Measurements from ENCODE around the gene FBXO39.

The FBXO39 gene

DNA sequence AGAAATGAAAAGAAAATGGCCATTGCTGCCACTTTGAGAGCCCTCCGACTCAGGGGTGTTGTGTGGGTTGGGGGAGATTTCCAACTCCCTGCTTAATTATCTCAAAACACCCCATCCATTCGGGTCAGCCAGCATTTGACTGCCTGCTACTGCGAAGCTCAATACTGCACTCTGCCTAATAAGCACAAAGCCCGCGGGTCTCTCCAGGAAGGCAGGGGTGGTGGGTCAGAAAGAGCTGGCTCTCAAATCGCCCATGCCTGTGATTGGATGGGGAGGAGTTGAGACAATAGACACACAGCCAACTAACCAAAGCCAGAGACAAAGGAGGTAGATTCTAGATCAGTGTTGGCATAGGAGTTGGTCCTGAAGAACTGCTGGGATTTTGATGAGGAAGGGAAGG, 22.5 kb upstream of the FBXO39 start:
- Histone ChIP-seq H3K9ac (ENCODE audit: low read length) (no peak overlapping the region), H3K4me2 (ENCODE audit: low read depth, low read length, poor library complexity, severe bottlenecking) (no peak overlapping the region)

DNA sequence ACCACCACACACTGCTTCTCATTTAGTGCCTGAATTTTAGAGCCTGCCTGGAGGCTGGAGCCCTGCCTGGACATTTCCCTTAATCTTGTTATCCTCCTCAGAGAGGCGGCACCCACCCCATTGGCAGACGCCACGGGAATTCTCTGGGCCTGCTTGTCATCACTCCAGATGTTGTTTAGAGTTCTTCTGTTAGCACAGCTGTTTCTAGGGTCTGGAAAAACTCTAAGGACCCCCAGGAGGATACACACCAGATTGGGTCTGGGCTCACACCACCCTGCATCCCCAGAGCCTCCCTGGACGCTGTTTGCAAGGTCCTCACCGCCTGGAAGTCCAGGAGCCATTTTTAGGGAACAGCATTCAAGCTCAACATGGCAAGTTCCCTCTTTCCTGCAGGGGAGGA, 20.7 kb upstream of the FBXO39 start:
- Histone ChIP-seq H3K79me2 (ENCODE audit: insufficient read depth, low read length) (no peaks in the 10 kb centered on the region), H3K27ac (ENCODE audit: low read depth, low read length) (no peak overlapping the region), H4K20me1 (ENCODE audit: low read depth, low read length) (no peaks in the 10 kb centered on the region), H3K4me3 (ENCODE audit: insufficient read depth, low read length, poor library complexity, severe bottlenecking) (no peak overlapping the region), H3K9me3 (ENCODE audit: insufficient read depth, low read length) (no peaks in the 10 kb centered on the region), H3K9me2 (replicated peaks; ENCODE audit: insufficient read depth, low read length) (no peaks in the 10 kb centered on the region), H3F3A (ENCODE audit: insufficient read depth) (no peaks in the 10 kb centered on the region), H2AFZ (ENCODE audit: low read depth, low read length, severe bottlenecking) (no peak overlapping the region), H3K9ac (ENCODE audit: low read length) (no peak overlapping the region), H3K27me3 (ENCODE audit: low read length) (no peaks in the 10 kb centered on the region), H3K36me3 (ENCODE audit: low read length) (no peaks in the 10 kb centered on the region), H3K4me2 (ENCODE audit: low read depth, low read length, poor library complexity, severe bottlenecking) (no peak overlapping the region)
- TF ChIP-seq CTCF (IDR thresholded peaks at IDR 0.05; ENCODE audit: insufficient read depth, low read length, poor library complexity, severe bottlenecking) (no peak), EZH2phosphoT487 (conservative IDR thresholded peaks at IDR 0.05; ENCODE audit: low read length) (no peak)

More for the DNA sequence above, 22.5 kb upstream of the FBXO39 start:
- Histone ChIP-seq H3F3A (ENCODE audit: insufficient read depth) (no peaks in the 10 kb centered on the region), H3K4me3 (ENCODE audit: insufficient read depth, low read length, poor library complexity, severe bottlenecking) (no peak overlapping the region), H3K79me2 (ENCODE audit: insufficient read depth, low read length) (no peaks in the 10 kb centered on the region), H3K36me3 (ENCODE audit: low read length) (no peaks in the 10 kb centered on the region), H4K20me1 (ENCODE audit: low read depth, low read length) (no peaks in the 10 kb centered on the region), H3K27ac (ENCODE audit: low read depth, low read length) (no peak overlapping the region), H2AFZ (ENCODE audit: low read depth, low read length, severe bottlenecking) (no peak overlapping the region), H3K9me3 (ENCODE audit: insufficient read depth, low read length) (no peaks in the 10 kb centered on the region), H3K9me2 (replicated peaks; ENCODE audit: insufficient read depth, low read length) (no peaks in the 10 kb centered on the region), H3K27me3 (ENCODE audit: low read length) (no peaks in the 10 kb centered on the region)
- TF ChIP-seq EZH2phosphoT487 (conservative IDR thresholded peaks at IDR 0.05; ENCODE audit: low read length) (no peak), CTCF (IDR thresholded peaks at IDR 0.05; ENCODE audit: insufficient read depth, low read length, poor library complexity, severe bottlenecking) (no peak)

DNA sequence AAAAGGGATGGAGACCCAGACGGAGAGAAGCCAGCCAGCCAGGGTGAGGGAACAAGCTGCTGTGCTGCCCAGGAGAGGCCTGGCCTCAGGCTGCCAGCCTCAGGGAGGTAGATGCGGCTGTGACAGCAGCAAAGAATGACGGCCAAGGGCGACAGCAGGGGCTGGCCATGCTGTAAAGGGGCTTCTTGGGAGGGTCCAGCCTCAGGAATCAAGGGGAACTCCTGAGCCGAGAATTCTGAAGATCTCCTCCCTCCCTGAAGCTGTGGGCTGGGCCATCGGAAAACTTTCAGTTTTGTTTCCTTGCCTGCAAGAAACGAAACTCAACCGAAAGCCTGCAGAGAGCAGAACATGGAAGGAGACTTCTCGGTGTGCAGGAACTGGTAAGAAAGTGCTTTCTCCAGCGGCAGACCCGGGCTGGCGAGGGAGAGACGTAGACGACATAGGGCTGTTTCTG, 20.3 kb upstream of the FBXO39 start, which contains the start of gene XAF1:
Gene XAF1, plus strand, starts transcription at position 316 of the 454 bp plus-strand sequence. Its CDS starts 33 bp downstream, at position 349.
- Histone ChIP-seq H3K4me3 (ENCODE audit: insufficient read depth, low read length, poor library complexity, severe bottlenecking) (no peak within 1 kb of the TSS), H3K4me2 (ENCODE audit: low read depth, low read length, poor library complexity, severe bottlenecking) (peak within 1 kb of the TSS; percentile 8), H3K36me3 (ENCODE audit: low read length) (no peaks in the 10 kb centered on the region), H4K20me1 (ENCODE audit: low read depth, low read length) (no peaks in the 10 kb centered on the region), H3K9me2 (replicated peaks; ENCODE audit: insufficient read depth, low read length) (no peaks in the 10 kb centered on the region), H3F3A (ENCODE audit: insufficient read depth) (no peaks in the 10 kb centered on the region), H3K9ac (ENCODE audit: low read length) (no peak within 1 kb of the TSS), H3K27ac (ENCODE audit: low read depth, low read length) (no peak within 1 kb of the TSS), H3K79me2 (ENCODE audit: insufficient read depth, low read length) (no peaks in the 10 kb centered on the region), H3K9me3 (ENCODE audit: insufficient read depth, low read length) (no peaks in the 10 kb centered on the region), H2AFZ (ENCODE audit: low read depth, low read length, severe bottlenecking) (no peak within 1 kb of the TSS), H3K27me3 (ENCODE audit: low read length) (no peaks in the 10 kb centered on the region)
- TF ChIP-seq CTCF (IDR thresholded peaks at IDR 0.05; ENCODE audit: insufficient read depth, low read length, poor library complexity, severe bottlenecking), result no peak
- no peak for TF ChIP-seq EZH2phosphoT487 (conservative IDR thresholded peaks at IDR 0.05; ENCODE audit: low read length)
